Spleen (tissue), 11 donors: ENCODE results near the gene COPB1. TPM values are rescaled to one million over a fixed set of nuclear protein-coding genes. Genes with fewer than 3 reads are reported as not detected.

Experiments used
- DNase-seq: peaks from one replicate; pipeline ENCODE4 v3.0.0-alpha.2; 2020
- H3K27ac ChIP-seq, 8 donors: fragments of 200-600 bp; sonication (generic) in 7 of 8; 1 replicate in 4 of 8; 2 replicates in 4 of 8; pipeline versions ENCODE4 v1.5.0 to v1.8.0; 2016 to 2021; ENCODE audit warnings: inconsistent platforms in 4 of 8, mild to moderate bottlenecking in 4 of 8, moderate library complexity in 1 of 8
- H3K27me3 ChIP-seq, 7 donors: fragments of 200-600 bp; sonication (generic) in 6 of 7; replicated peaks in 1 of 7; 1 replicate in 4 of 7; 2 replicates in 3 of 7; pipeline versions ENCODE4 v1.5.0 to v1.8.0; 2016 to 2021; ENCODE audit warnings: inconsistent platforms in 3 of 7, mild to moderate bottlenecking in 1 of 7
- H3K36me3 ChIP-seq, 6 donors: fragments of 200-600 bp; sonication (generic) in 5 of 6; 1 replicate in 4 of 6; 2 replicates in 2 of 6; pipeline versions ENCODE4 v1.5.0 to v1.8.0; 2016 to 2021; ENCODE audit warnings: inconsistent platforms in 2 of 6
- H3K4me1 ChIP-seq, 6 donors: fragments of 200-600 bp; sonication (generic) in 5 of 6; 1 replicate in 3 of 6; 2 replicates in 3 of 6; pipeline versions ENCODE4 v1.5.0 to v1.8.0; 2016 to 2021; ENCODE audit warnings: inconsistent platforms in 3 of 6
- H3K4me3 ChIP-seq, 8 donors: fragments of 200-600 bp; sonication (generic) in 7 of 8; 1 replicate in 4 of 8; 2 replicates in 4 of 8; pipeline versions ENCODE4 v1.5.0 to v1.8.0; 2016 to 2021; ENCODE audit warnings: inconsistent platforms in 4 of 8, mild to moderate bottlenecking in 4 of 8, moderate library complexity in 2 of 8
- H3K9me3 ChIP-seq, 8 donors: fragments of 200-600 bp; sonication (generic) in 7 of 8; 1 replicate in 4 of 8; 2 replicates in 4 of 8; pipeline versions ENCODE4 v1.5.0 to v1.8.0; 2016 to 2021; ENCODE audit warnings: inconsistent platforms in 4 of 8
- CTCF ChIP-seq, 11 experiments: fragments of 200-600 bp in 7 of 11; fragments of 450-650 bp in 4 of 11; sonication (generic) in 4 of 11; IDR thresholded peaks in 8 of 11; conservative IDR thresholded peaks in 3 of 11; 1 replicate in 7 of 11; 2 replicates in 4 of 11; pipeline versions ENCODE4 v1.4.0 to v1.8.0; 2016 to 2021; ENCODE audit warnings: antibody characterized with exemption in 11 of 11, inconsistent platforms in 4 of 11, mild to moderate bottlenecking in 1 of 11
- POLR2A ChIP-seq, 3 donors: fragments of 450-650 bp; IDR thresholded peaks; one replicate each; pipeline ENCODE4 v1.5.1; 2017; ENCODE audit warnings: antibody characterized with exemption in 3 of 3, mild to moderate bottlenecking in 1 of 3
- POLR2AphosphoS5 ChIP-seq, 3 donors: sonication (generic); formaldehyde crosslinking; IDR thresholded peaks; one replicate each; pipeline ENCODE4 v1.5.1; 2017; ENCODE audit warnings: antibody characterized with exemption in 3 of 3
- WGBS, 5 donors: extraction: QIAGEN DNeasy Blood & Tissue Kit in 3 of 5; methylation state at CpG; one replicate each; pipeline versions ENCODE4 v1.1.5 to v1.1.7; 2013 to 2018; 5-methylcytosine and 5-hydroxymethylcytosine counted together
- intact Hi-C: fragments of 100-400 bp; cut with DNase I; formaldehyde crosslinking; loops from one replicate; pipeline ENCODE4 v1.15.0; 2023; ENCODE audit warnings: low total_unique reads
- polyA plus RNA-seq, 3 donors: library from polyadenylated mRNA; stranded (reverse); fragments of 200-250 nt; gene quantifications; one replicate each; pipeline ENCODE4 v1.2.1, GENCODE V29; 2013
- total RNA-seq, 7 donors: library from RNA; depleted of rRNA in 3 of 7; stranded (reverse); fragments of >200 nt in 3 of 7; fragmentation: NEBNext Ultra II Directional in 4 of 7; extraction: Animal tissue kit (Norgen Biotek cat#: 25700) in 4 of 7; gene quantifications; one replicate each; pipeline versions ENCODE4 v1.1.0 to v1.2.1, GENCODE V29; 2016 to 2021
- donor health status: healthy with polysubstance abuse.
- donor health status: DM: no; HTN: no; CAD: no; lungs with moderate emphysema.
- donor health status: DM: no; HTN: no; CAD: no.
- donor health status: Bipolar disorder and iron deficiency.
- donor health status: healthy.
- donor health status: DM: no; HTN: no; CAD: no.
- donor health status: DM: yes; HTN: yes; CAD: no.

Gene COPB1
- total and polyA plus RNA-seq, 10 donors, result 43.6 to 122 (median 80.8) TPM

- Histone ChIP-seq H3K9me3 (no peaks in the 10 kb centered on the region), H3K36me3 (no peaks in the 10 kb centered on the region), H3K4me3 (no peak overlapping the region), H3K27me3 (no peaks in the 10 kb centered on the region), H3K4me1 (peaks cover 0 to 30% (median 11%) of the 10 kb centered on the region in 6 donors), H3K27ac (no peak overlapping the region)
- no peak for DNase-seq
- intact Hi-C loops, result no loop called here
- TF ChIP-seq POLR2A (IDR thresholded peaks at IDR 0.05) (no peak), CTCF (IDR thresholded peaks at IDR 0.05 in 8 of 11, conservative IDR thresholded peaks at IDR 0.05 in 3 of 11) (no peak)
- WGBS, 5 donors, result 75 to 100% (median 93%) methylated on average over 1 of the region's 1 CpG
Measured at GRCh38 chr11:14443638-14444037, 56.0 kb downstream of the COPB1 start.

GRCh38 chr11:14435717-14436512 lies 63.7 kb downstream of the COPB1 start:
- no peak overlapping the region for H3K4me3 ChIP-seq
- no peak overlapping the region for H3K27ac ChIP-seq
- intact Hi-C loops, result no loop called here
- TF ChIP-seq POLR2A (IDR thresholded peaks at IDR 0.05) (no peak), POLR2AphosphoS5 (IDR thresholded peaks at IDR 0.05) (no peak), CTCF (IDR thresholded peaks at IDR 0.05 in 8 of 11, conservative IDR thresholded peaks at IDR 0.05 in 3 of 11) (no peak)
- 43 to 64% (median 56%) methylated on average over 3 of the region's 3 CpGs for WGBS, 5 donors
- peaks cover 0 to 29% (median 0%) of the 10 kb centered on the region in 6 donors for H3K4me1 ChIP-seq
- peaks cover 0 to 9% (median 0%) of the 10 kb centered on the region in 8 donors for H3K9me3 ChIP-seq
- no peaks in the 10 kb centered on the region for H3K36me3 ChIP-seq
- no peaks in the 10 kb centered on the region for H3K27me3 ChIP-seq
- DNase-seq, result no peak

DNA sequence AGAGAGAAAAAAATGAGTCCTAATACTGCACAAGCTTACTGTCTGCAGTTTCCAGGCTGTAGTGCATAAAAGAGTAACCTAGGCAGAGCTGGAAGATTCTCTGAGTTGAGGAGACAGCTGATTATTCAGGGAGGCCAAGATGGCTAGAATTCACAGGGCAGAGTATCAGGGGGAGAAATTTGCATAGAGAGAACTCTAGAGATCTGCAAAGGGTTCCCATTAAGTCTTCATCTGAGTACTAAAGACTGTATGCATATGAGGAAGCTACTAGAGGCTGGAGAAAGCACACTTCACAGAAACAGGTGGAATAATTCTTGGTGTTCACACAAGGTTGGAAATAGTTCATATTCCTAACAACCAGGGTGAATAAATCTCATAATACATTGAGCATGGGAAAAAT lies 74.0 kb downstream of the COPB1 start:
- Histone ChIP-seq H3K36me3 (no peaks in the 10 kb centered on the region), H3K4me3 (no peak overlapping the region), H3K9me3 (peaks cover 0 to 5% (median 0%) of the 10 kb centered on the region in 8 donors), H3K27ac (no peak overlapping the region), H3K27me3 (no peaks in the 10 kb centered on the region), H3K4me1 (peaks cover 0 to 47% (median 21%) of the 10 kb centered on the region in 6 donors)
- TF ChIP-seq POLR2AphosphoS5 (IDR thresholded peaks at IDR 0.05) (no peak), CTCF (IDR thresholded peaks at IDR 0.05 in 8 of 11, conservative IDR thresholded peaks at IDR 0.05 in 3 of 11) (no peak), POLR2A (IDR thresholded peaks at IDR 0.05) (no peak)
- intact Hi-C loops, result no loop called here
- no peak for DNase-seq

GRCh38 chr11:14424096-14424495 lies 75.5 kb downstream of the COPB1 start:
- H3K9me3 ChIP-seq, result no peaks in the 10 kb centered on the region
- no peaks in the 10 kb centered on the region for H3K27me3 ChIP-seq
- no peaks in the 10 kb centered on the region for H3K36me3 ChIP-seq
- intact Hi-C loops, result no loop called here
- TF ChIP-seq POLR2A (IDR thresholded peaks at IDR 0.05), result no peak
- TF ChIP-seq CTCF (IDR thresholded peaks at IDR 0.05 in 8 of 11, conservative IDR thresholded peaks at IDR 0.05 in 3 of 11), result no peak
- no peak for TF ChIP-seq POLR2AphosphoS5 (IDR thresholded peaks at IDR 0.05)
- no peak overlapping the region for H3K4me3 ChIP-seq
- peaks cover 0 to 47% (median 21%) of the 10 kb centered on the region in 6 donors for H3K4me1 ChIP-seq
- peak overlapping the region in 1 of 8 donors; percentile 53 for H3K27ac ChIP-seq
- no peak for DNase-seq
